Adrenal gland (tissue), 12 donors: ENCODE data around the gene TRMT1. TPM values are rescaled to one million over a fixed set of nuclear protein-coding genes. Genes with fewer than 3 reads are reported as not detected.

Experiments used
- DNase-seq, 7 donors: peaks; one replicate each; pipeline ENCODE4 v3.0.0-alpha.2; 2019 to 2020
- H3K27ac ChIP-seq, 5 donors: fragments of 200-600 bp; sonication (generic) in 4 of 5; 1 replicate in 3 of 5; 2 replicates in 2 of 5; pipeline versions ENCODE4 v1.5.1 to v1.8.0; 2016 to 2020; ENCODE audit warnings: mild to moderate bottlenecking in 1 of 5
- H3K27me3 ChIP-seq: fragments of 200-600 bp; 2 replicates; pipeline ENCODE4 v1.8.0; 2021
- H3K36me3 ChIP-seq, 2 donors: fragments of 200-600 bp; replicated peaks in 1 of 2; 1 replicate in 1 of 2; 2 replicates in 1 of 2; pipeline versions ENCODE4 v1.5.1 to v1.8.0; 2018 to 2022
- H3K4me1 ChIP-seq, 2 donors: fragments of 200-600 bp; replicated peaks in 1 of 2; 1 replicate in 1 of 2; 2 replicates in 1 of 2; pipeline versions ENCODE4 v1.5.1 to v1.8.0; 2018 to 2021
- H3K4me3 ChIP-seq, 4 donors: fragments of 200-600 bp; sonication (generic) in 3 of 4; one replicate each; pipeline ENCODE4 v1.5.1; 2016 to 2018
- H3K9me3 ChIP-seq, 3 donors: fragments of 200-600 bp; sonication (generic) in 1 of 3; replicated peaks in 1 of 3; 1 replicate in 2 of 3; 2 replicates in 1 of 3; pipeline versions ENCODE4 v1.5.1 to v1.8.0; 2016 to 2021
- POLR2A ChIP-seq, 2 donors: fragments of 450-650 bp; IDR thresholded peaks; one replicate each; pipeline ENCODE4 v1.6.1; 2017; ENCODE audit warnings: antibody characterized with exemption in 2 of 2, mild to moderate bottlenecking in 2 of 2, moderate library complexity in 1 of 2
- WGBS, 4 donors: extraction: QIAGEN DNeasy Blood & Tissue Kit in 2 of 4; methylation state at CpG; one replicate each; pipeline versions ENCODE4 v1.1.5 to v1.1.7; 2013 to 2017; 5-methylcytosine and 5-hydroxymethylcytosine counted together
- intact Hi-C, 2 donors: fragments of 100-400 bp; cut with DNase I; formaldehyde crosslinking; loops; one replicate each; pipeline versions ENCODE4 v1.14.1 to v1.15.0; 2022 to 2023
- polyA plus RNA-seq, 3 donors: library from polyadenylated mRNA; stranded (reverse); fragments of 200-250 nt in 2 of 3; fragments of 350-450 nt in 1 of 3; fragmentation: Illumina TruSeq in 1 of 3; extraction: RNeasy Lipid Tissue Mini Kit (QIAGEN cat#74804) in 1 of 3; gene quantifications; one replicate each; pipeline ENCODE4 v1.2.3, GENCODE V29; 2013 to 2014
- total RNA-seq, 9 donors: library from RNA; depleted of rRNA in 4 of 9; stranded (reverse); fragments of >200 nt in 4 of 9; fragments of 120-200 nt in 1 of 9; fragmentation: NEBNext Ultra II Directional in 1 of 9; extraction: Animal tissue kit (Norgen Biotek cat#: 25700) in 1 of 9; gene quantifications; one replicate each; pipeline versions ENCODE4 v1.1.0 to v1.2.4, GENCODE V29; 2013 to 2023
- TF ChIP-seq, protein P1 (sequence below), 6 experiments: fragments of 450-650 bp in 4 of 6; fragments of 200-600 bp in 2 of 6; sonication (generic) in 1 of 6; IDR thresholded peaks; 1 replicate in 5 of 6; 2 replicates in 1 of 6; pipeline versions ENCODE4 v1.5.1 to v1.8.0; 2016 to 2021; ENCODE audit warnings: antibody characterized with exemption in 6 of 6, mild to moderate bottlenecking in 2 of 6, moderate library complexity in 1 of 6
- donor health status: healthy with polysubstance abuse.
- donor health status: Bipolar disorder and iron deficiency.
- donor health status: DM: yes; HTN: yes; CAD: no.
- donor health status: DM: no; HTN: no; CAD: no.
- donor health status: DM: no; HTN: no; CAD: no.
- donor health status: DM: yes; HTN: yes; CAD: no.

Gene TRMT1
- total and polyA plus RNA-seq, 12 donors = 13.4 to 229 (median 35.4) TPM

GRCh38 chr19:13094106-13094504, 22.4 kb downstream of the TRMT1 start:
- no peaks in the 10 kb centered on the region for H3K9me3 ChIP-seq
- intact Hi-C loops = loop anchor here in 1 of 2 donors (5.0 kb wide), 1 partner anchor 112 kb away; no protein-coding TSS in a partner anchor
- peaks cover 12 to 20% of the 10 kb centered on the region in 2 donors for H3K4me1 ChIP-seq
- no peak overlapping the region for H3K27ac ChIP-seq
- no peaks in the 10 kb centered on the region for H3K36me3 ChIP-seq
- no peak for DNase-seq
- H3K4me3 ChIP-seq = no peak overlapping the region
- WGBS, 4 donors = 33 to 60% (median 54%) methylated on average over 1 to 5 of the region's 5 CpGs
- TF ChIP-seq, protein P1, sequence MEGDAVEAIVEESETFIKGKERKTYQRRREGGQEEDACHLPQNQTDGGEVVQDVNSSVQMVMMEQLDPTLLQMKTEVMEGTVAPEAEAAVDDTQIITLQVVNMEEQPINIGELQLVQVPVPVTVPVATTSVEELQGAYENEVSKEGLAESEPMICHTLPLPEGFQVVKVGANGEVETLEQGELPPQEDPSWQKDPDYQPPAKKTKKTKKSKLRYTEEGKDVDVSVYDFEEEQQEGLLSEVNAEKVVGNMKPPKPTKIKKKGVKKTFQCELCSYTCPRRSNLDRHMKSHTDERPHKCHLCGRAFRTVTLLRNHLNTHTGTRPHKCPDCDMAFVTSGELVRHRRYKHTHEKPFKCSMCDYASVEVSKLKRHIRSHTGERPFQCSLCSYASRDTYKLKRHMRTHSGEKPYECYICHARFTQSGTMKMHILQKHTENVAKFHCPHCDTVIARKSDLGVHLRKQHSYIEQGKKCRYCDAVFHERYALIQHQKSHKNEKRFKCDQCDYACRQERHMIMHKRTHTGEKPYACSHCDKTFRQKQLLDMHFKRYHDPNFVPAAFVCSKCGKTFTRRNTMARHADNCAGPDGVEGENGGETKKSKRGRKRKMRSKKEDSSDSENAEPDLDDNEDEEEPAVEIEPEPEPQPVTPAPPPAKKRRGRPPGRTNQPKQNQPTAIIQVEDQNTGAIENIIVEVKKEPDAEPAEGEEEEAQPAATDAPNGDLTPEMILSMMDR (IDR thresholded peaks at IDR 0.05) = peak in 1 of 6 experiments; percentile 39
- no peak for TF ChIP-seq POLR2A (IDR thresholded peaks at IDR 0.05)
- H3K27me3 ChIP-seq = peaks cover 8% of the 10 kb centered on the region

GRCh38 chr19:13093407-13094105, 23.0 kb downstream of the TRMT1 start:
- intact Hi-C loops = loop anchor here (2.0 to 5.0 kb wide), 2 partner anchors 111 to 115 kb away; no protein-coding TSS in a partner anchor
- no peaks in the 10 kb centered on the region for H3K36me3 ChIP-seq
- H3K27ac ChIP-seq = peak overlapping the region in 1 of 5 donors; percentile 21
- H3K4me1 ChIP-seq = peaks cover 6 to 15% of the 10 kb centered on the region in 2 donors
- no peak for TF ChIP-seq POLR2A (IDR thresholded peaks at IDR 0.05)
- TF ChIP-seq, protein P1 (IDR thresholded peaks at IDR 0.05) = peak; percentile 90 to 97 (median 94)
- peak; percentile 68 to 92 (median 80) for DNase-seq
- no peak overlapping the region for H3K4me3 ChIP-seq
- no peaks in the 10 kb centered on the region for H3K9me3 ChIP-seq
- WGBS, 4 donors = 34 to 44% (median 38%) methylated on average over 6 to 12 of the region's 12 CpGs
- peaks cover 8% of the 10 kb centered on the region for H3K27me3 ChIP-seq

DNA sequence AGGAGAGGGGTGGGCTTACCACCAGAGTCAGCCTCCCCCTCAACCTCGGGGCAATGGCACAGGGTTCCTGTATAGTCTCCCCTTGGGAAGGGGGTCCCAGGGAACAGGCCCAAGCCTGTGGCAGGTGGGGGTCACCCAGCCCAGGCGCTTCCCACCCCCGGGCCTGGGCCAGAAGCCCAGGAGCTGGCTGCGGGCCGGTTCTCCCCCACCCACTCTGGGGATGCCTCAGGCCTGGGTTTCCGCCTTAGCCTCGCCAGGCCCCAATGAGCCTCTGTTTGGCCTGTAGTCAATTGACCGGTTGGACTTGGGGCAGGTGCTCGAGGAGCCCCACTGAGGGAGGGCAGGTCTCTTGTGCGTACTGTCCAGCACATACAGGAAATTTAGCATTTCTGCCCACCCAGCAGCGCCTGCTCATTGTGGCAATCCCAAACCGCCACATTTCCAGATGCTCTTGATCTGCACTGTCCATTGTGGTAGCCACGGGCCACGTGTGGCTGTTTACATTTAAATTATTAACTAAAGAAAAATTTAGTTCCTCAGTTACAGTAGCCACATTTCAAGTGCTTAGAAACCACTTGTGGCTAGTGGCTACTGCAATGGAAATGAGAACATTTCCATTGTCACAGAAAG, 23.8 kb downstream of the TRMT1 start:
- H3K27ac ChIP-seq = peak overlapping the region in 2 of 5 donors; percentile 49 to 65
- peaks cover under 1 to 15% of the 10 kb centered on the region in 2 donors for H3K4me1 ChIP-seq

GRCh38 chr19:13092158-13092543, 24.4 kb downstream of the TRMT1 start:
- no peaks in the 10 kb centered on the region for H3K36me3 ChIP-seq
- no peak for DNase-seq
- H3K9me3 ChIP-seq = no peaks in the 10 kb centered on the region
- peaks cover 0 to 12% of the 10 kb centered on the region in 2 donors for H3K4me1 ChIP-seq
- H3K27ac ChIP-seq = peak overlapping the region in 2 of 5 donors; percentile 49 to 65
- TF ChIP-seq POLR2A (IDR thresholded peaks at IDR 0.05) = no peak
- TF ChIP-seq, protein P1 (IDR thresholded peaks at IDR 0.05) = no peak
- 83 to 91% (median 88%) methylated on average over 2 of the region's 2 CpGs for WGBS, 4 donors
- H3K4me3 ChIP-seq = no peak overlapping the region
- intact Hi-C loops = loop anchor here (2.0 to 5.0 kb wide), 2 partner anchors 110 to 113 kb away; no protein-coding TSS in a partner anchor
- H3K27me3 ChIP-seq = peaks cover 5% of the 10 kb centered on the region

More for the DNA sequence above, 23.8 kb downstream of the TRMT1 start:
- Histone ChIP-seq H3K9me3 (no peaks in the 10 kb centered on the region), H3K4me3 (no peak overlapping the region), H3K27me3 (peaks cover 8% of the 10 kb centered on the region), H3K36me3 (no peaks in the 10 kb centered on the region)
- intact Hi-C loops = loop anchor here (2.0 to 5.0 kb wide), 2 partner anchors 110 to 114 kb away; no protein-coding TSS in a partner anchor
- 76 to 94% (median 82%) methylated on average over 7 to 14 of the region's 14 CpGs for WGBS, 4 donors
- DNase-seq = no peak
- TF ChIP-seq, protein P1 (IDR thresholded peaks at IDR 0.05) = no peak
- no peak for TF ChIP-seq POLR2A (IDR thresholded peaks at IDR 0.05)
